ENCODE results near the gene CNTNAP2. TPM values are rescaled to one million over a fixed set of nuclear protein-coding genes. Genes with fewer than 3 reads are reported as not detected.

The CNTNAP2 gene
- total RNA-seq, 4 donors from 2014 or later, result 0.29 to 0.88 (median 0.33) TPM; not detected in 1

GRCh38 chr7:147539685-147540084 is 1423.1 kb downstream of the CNTNAP2 start:
- no peak for DNase-seq
- Histone ChIP-seq H3K27ac (no peak overlapping the region), H3K9me3 (no peaks in the 10 kb centered on the region), H3K4me3 (replicated peaks in 1 of 3) (no peak overlapping the region), H3K36me3 (no peaks in the 10 kb centered on the region), H3K4me1 (no peaks in the 10 kb centered on the region), H3K27me3 (no peaks in the 10 kb centered on the region)
- WGBS, 2 donors, result 35 to 46% methylated on average over 2 of the region's 2 CpGs
- intact Hi-C loops (cut with DNase I), result loop anchor here (10.0 kb wide), 1 partner anchor 615 kb away; no protein-coding TSS in a partner anchor
- TF ChIP-seq, protein P1, sequence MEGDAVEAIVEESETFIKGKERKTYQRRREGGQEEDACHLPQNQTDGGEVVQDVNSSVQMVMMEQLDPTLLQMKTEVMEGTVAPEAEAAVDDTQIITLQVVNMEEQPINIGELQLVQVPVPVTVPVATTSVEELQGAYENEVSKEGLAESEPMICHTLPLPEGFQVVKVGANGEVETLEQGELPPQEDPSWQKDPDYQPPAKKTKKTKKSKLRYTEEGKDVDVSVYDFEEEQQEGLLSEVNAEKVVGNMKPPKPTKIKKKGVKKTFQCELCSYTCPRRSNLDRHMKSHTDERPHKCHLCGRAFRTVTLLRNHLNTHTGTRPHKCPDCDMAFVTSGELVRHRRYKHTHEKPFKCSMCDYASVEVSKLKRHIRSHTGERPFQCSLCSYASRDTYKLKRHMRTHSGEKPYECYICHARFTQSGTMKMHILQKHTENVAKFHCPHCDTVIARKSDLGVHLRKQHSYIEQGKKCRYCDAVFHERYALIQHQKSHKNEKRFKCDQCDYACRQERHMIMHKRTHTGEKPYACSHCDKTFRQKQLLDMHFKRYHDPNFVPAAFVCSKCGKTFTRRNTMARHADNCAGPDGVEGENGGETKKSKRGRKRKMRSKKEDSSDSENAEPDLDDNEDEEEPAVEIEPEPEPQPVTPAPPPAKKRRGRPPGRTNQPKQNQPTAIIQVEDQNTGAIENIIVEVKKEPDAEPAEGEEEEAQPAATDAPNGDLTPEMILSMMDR (IDR thresholded peaks at IDR 0.05), result no peak
- TF ChIP-seq POLR2A (IDR thresholded peaks at IDR 0.05), result no peak

GRCh38 chr7:147540743-147541142 is 1424.1 kb downstream of the CNTNAP2 start:
- H3K36me3 ChIP-seq, result no peaks in the 10 kb centered on the region
- intact Hi-C loops (cut with DNase I), result loop anchor here (10.0 kb wide), 1 partner anchor 614 kb away; no protein-coding TSS in a partner anchor
- H3K4me3 ChIP-seq (replicated peaks in 1 of 3), result no peak overlapping the region
- H3K27me3 ChIP-seq, result no peaks in the 10 kb centered on the region
- H3K27ac ChIP-seq, result no peak overlapping the region
- no peak for DNase-seq
- 92 to 94% methylated on average over 6 of the region's 6 CpGs for WGBS, 2 donors
- no peaks in the 10 kb centered on the region for H3K9me3 ChIP-seq
- H3K4me1 ChIP-seq, result no peaks in the 10 kb centered on the region
- TF ChIP-seq POLR2A (IDR thresholded peaks at IDR 0.05), result no peak
- TF ChIP-seq, protein P1 (IDR thresholded peaks at IDR 0.05), result no peak

DNA sequence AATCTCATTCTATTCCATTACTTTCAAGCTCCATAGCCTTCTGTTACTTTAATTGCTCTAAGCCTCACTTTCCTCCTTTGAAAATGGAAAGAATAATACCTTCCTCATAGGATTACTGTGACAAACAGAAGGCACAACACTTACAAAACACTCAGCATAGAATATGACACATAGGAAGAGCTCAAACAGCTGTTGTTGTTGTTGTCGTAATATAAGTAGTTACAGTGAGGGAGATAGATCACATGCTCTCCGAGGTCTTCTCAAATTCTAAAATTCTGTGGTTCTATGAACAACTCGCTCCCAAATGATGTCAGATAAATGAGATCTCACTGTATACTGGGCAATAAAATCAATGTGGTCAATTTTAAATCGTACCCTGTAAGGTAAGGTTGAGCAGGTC is 1424.7 kb downstream of the CNTNAP2 start:
- H3K36me3 ChIP-seq, result no peaks in the 10 kb centered on the region
- intact Hi-C loops (cut with DNase I), result loop anchor here (10.0 kb wide), 1 partner anchor 614 kb away; no protein-coding TSS in a partner anchor
- DNase-seq, result no peak
- no peaks in the 10 kb centered on the region for H3K9me3 ChIP-seq
- H3K4me1 ChIP-seq, result no peaks in the 10 kb centered on the region
- H3K27ac ChIP-seq, result no peak overlapping the region
- TF ChIP-seq POLR2A (IDR thresholded peaks at IDR 0.05), result no peak
- TF ChIP-seq, protein P1 (IDR thresholded peaks at IDR 0.05), result no peak
- WGBS, 2 donors, result 79 to 80% methylated on average over 4 of the region's 4 CpGs
- H3K27me3 ChIP-seq, result no peaks in the 10 kb centered on the region
- H3K4me3 ChIP-seq (replicated peaks in 1 of 3), result no peak overlapping the region

GRCh38 chr7:147547252-147547897 is 1430.8 kb downstream of the CNTNAP2 start:
- no peaks in the 10 kb centered on the region for H3K36me3 ChIP-seq
- 75 to 76% methylated on average over 6 of the region's 6 CpGs for WGBS, 2 donors
- H3K27ac ChIP-seq, result no peak overlapping the region
- H3K9me3 ChIP-seq, result no peaks in the 10 kb centered on the region
- no peaks in the 10 kb centered on the region for H3K27me3 ChIP-seq
- TF ChIP-seq, protein P1 (IDR thresholded peaks at IDR 0.05), result peak in 4 of 6 experiments; percentile 31 to 62 (median 56)
- TF ChIP-seq POLR2A (IDR thresholded peaks at IDR 0.05), result no peak
- no peak overlapping the region for H3K4me3 ChIP-seq (replicated peaks in 1 of 3)
- intact Hi-C loops (cut with DNase I), result loop anchor here (5.0 to 10.0 kb wide), 2 partner anchors 100 to 607 kb away; no protein-coding TSS in a partner anchor
- DNase-seq, result peak; percentile 33 to 64
- H3K4me1 ChIP-seq, result no peaks in the 10 kb centered on the region

DNA sequence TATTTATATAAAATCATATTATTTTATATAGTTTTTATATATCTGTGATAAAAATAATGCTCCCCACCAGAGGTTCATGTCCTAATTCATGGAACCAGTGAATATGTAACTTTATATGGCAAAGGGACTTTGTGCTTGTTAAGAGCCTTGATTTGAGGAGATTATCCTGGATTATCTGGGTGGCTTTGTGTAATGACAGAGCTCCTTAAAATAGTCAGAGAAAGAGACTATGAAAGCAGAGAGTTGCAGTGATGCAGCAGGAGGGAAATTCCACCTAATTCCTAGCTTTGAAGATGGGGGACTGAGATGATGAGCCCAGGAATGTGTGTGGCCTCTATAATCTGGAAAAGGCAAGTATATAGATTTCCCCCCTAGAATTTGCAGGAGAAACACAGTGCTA is 1439.7 kb downstream of the CNTNAP2 start:
- Histone ChIP-seq H3K9me3 (no peaks in the 10 kb centered on the region), H3K4me3 (replicated peaks in 1 of 3) (no peak overlapping the region), H3K27ac (no peak overlapping the region), H3K4me1 (no peaks in the 10 kb centered on the region), H3K36me3 (no peaks in the 10 kb centered on the region), H3K27me3 (no peaks in the 10 kb centered on the region)
- TF ChIP-seq, protein P1 (IDR thresholded peaks at IDR 0.05), result no peak
- TF ChIP-seq POLR2A (IDR thresholded peaks at IDR 0.05), result no peak
- intact Hi-C loops (cut with DNase I), result no loop called here
- no peak for DNase-seq
